HT-29 (cell line): ENCODE results near the gene TOR1AIP1. TPM values are rescaled to one million over a fixed set of nuclear protein-coding genes. Genes with fewer than 3 reads are reported as not detected.
A peak's percentile ranks its signal among the peaks of the same experiment; 100 is the strongest.

Experiments
- DNase-seq: peaks from one replicate; pipeline ENCODE4 v3.0.0-alpha.2; 2015; ENCODE audit warnings: low spot score
- total RNA-seq: library from RNA; depleted of rRNA; stranded (reverse); fragments of >200 nt; shearing (Covaris generic); gene quantifications from 2 replicates; pipeline ENCODE4 v1.2.3, GENCODE V29; 2014

TOR1AIP1 gene
- total RNA-seq, 1 experiment from 2014 or later: 14.8 TPM

GRCh38 chr1:179879797-179880196 is 2.3 kb upstream of the TOR1AIP1 start:
- no peak for DNase-seq

DNA sequence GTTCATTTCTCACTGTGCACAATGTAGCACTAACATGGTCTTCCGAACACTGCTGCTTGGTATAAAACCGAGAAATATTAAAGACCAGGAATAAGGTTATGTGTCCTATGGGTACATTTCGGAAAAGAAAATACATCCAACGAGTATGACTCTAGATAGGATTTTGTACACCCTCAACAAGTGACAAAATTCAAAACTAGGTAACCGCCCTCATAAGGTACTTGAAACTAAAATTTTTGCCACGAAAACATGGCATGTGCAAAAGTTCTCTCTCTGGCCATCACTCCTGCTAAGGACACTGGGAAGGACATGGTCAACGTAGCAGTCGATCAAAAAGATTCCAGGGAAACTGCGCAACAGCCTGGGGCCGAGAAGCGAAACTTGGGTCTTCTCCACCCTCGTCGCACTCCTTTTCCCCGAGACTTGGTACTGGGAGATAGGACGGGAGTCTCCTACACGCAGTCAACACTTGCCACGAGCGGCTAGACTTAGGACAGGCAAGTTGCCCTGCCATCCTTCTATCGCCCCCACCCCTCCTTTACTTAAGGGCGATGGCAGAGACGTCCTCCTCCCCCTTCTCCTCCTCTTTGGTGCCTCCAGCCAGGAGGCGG is 338 bp upstream of the TOR1AIP1 start:
- peak; percentile 82 for DNase-seq

- peak; percentile 30 for DNase-seq
Observed at GRCh38 chr1:179883040-179883744, 1.1 kb downstream of the TOR1AIP1 start.

GRCh38 chr1:179883745-179884138 is 1.7 kb downstream of the TOR1AIP1 start:
- peak; percentile 38 for DNase-seq

- no peak for DNase-seq
Observed at GRCh38 chr1:179888071-179888470, 6.0 kb downstream of the TOR1AIP1 start.

GRCh38 chr1:179889589-179889988 is 7.5 kb downstream of the TOR1AIP1 start:
- DNase-seq: no peak

GRCh38 chr1:179910934-179911333 is 28.8 kb downstream of the TOR1AIP1 start:
- DNase-seq: no peak

DNA sequence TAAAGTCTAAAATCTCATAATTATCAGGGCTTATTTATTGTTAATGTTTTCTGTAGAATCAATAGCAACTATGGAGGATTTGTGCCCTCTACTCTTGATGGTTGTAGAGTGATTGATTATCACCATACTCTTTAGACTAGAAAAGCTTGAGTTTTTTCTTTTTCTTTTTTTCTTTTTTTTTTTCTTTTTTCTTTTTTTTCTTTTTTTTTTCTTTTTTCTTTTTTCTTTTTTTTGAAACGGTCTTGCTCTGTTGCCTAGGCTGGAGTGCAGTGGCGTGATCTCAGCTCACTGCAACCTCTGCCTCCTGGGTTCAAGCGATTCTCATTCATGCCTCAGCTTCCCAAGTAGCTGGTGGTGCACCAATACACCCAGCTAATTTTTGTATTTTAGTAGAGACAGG is 29.7 kb downstream of the TOR1AIP1 start:
- DNase-seq: no peak

GRCh38 chr1:179917601-179918429 is 35.7 kb downstream of the TOR1AIP1 start:
- DNase-seq: no peak

- DNase-seq: no peak
Observed at GRCh38 chr1:179921472-179921871, 39.4 kb downstream of the TOR1AIP1 start.

DNA sequence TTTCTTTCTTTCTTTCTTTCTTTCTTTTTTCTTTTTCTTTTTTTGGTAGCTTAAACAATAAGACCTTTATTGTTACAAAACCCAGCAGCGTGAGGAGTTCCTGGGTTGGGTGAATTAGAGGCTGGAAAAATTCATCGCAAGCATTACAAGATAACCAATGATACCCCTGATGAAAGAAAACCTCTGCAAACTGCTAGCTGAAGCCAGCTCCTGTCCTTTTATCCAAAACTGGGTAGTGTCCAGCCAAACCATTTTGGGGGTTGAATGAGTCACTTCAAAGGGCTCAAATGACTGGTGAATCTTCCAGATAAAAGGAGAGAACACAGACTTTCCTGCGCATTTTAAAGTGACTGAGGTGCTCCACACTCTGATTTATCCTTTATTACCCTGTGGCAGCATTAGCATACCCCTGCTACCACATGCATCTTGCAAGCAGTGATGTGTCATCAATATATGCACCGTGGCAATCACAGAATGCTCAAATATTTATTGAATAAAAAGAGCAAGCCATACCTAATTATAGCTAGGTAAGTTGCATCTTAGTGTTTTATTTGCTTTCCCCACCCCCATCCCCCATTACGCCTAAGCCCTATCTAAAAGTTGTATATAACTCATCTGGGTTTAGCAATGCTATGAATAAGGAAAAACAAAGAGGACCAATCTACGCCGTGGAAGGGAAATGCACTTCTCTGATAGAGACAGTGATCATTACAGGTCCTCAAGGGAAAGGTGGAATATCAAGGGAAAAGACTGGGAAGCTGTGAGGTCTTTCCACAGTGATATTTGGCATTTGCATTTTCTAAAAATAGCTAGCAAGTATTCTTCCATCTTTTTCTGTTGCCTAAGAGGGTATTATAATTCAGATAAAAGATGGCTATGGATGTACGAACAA is 40.1 kb downstream of the TOR1AIP1 start:
- DNase-seq: no peak

- no peak for DNase-seq
Observed at GRCh38 chr1:179923029-179923428, 40.9 kb downstream of the TOR1AIP1 start.

DNA sequence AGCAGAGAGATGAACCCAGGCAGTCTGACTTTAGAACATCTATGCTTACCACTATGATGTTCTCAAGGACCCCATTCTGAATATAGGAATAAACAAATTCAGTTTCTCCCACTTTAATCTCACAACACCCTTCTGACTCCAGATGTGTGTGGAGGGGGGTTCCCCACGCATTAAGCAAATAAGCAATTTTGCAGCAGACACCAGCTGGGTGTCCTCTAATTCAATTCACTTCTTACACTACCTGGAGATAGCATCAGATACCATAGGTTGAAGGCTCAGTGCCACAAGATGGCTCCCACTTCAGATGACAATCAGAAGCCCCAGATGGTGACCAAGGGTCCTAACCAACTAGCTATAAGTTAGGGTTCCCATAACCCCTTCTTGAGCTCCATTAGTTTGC is 42.2 kb downstream of the TOR1AIP1 start:
- DNase-seq: no peak

DNA sequence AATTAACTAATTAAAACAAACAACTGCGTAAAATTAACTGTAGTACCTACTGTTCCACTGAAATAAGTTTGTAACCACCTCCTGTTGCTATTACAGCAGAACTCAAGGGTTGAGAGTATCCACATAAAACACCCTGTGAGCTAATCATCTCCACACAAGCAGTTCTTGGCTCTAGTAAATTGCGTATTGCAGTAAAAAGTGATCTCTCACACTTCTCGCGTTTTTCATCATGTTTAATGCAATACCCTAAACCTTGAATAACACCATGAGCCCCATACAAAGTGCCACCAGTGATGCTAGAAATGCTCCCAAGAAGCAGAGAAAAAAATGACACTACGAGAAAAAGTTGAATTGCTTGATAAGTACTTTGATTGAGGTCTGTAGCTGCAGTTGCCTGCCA is 43.2 kb downstream of the TOR1AIP1 start:
- DNase-seq: no peak

DNA sequence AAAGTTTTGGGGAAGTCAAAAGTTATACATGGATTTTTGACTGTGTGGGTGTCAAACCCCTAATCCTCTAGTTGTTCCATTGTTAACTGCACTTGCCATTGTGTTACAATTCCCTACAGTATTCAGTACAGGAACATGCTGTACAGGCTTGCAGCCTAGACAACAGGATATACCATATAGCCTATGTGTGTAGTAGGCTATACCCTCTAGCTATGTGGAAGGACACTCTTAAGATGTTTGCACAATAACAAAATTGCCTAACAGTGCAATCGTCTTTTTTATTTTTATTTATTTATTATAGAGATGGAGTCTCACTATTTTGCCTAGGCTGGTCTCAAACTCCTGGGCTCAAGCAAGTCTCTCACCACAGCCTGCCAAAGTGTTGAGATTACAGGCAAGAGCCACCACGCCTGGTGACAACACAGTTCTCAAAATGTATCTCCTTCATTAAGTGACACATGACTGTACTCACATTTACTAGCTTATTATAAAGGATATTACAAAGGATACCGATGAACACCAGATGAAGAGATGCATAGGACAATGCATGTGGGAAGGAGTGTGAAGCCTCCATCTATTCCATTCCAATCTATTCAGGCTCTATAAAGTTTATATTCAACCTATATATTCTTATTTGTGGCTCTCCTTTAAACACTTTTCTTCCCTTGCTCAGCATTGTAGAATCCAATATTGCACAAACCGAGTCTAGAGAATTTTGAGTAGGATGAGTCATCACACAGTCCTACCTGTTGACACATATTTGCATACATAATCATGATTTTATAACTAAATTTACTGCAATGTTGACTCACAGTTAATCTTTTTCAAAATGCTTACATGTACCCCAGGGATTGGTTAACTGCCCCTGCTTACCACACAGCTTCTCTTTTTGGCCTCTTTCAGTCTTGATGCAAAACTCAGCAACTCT is 44.1 kb downstream of the TOR1AIP1 start:
- DNase-seq: no peak

DNA sequence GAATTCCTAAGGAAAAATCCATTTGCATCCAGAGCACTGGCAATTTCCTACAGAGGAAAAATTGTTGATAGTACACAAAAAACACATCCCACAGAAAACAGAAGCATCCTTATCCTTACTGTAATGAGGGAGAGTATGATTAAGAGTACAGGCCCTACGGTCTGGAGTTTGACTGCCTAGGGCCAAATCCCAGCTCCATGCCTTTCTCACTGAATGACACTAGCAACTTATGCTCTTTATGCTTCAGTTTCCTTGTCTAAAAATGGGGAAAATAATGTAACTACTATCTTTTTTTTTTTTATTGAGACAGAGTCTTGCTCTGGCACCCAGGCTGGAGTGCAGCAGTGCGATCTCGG is 44.7 kb downstream of the TOR1AIP1 start:
- no peak for DNase-seq

DNA sequence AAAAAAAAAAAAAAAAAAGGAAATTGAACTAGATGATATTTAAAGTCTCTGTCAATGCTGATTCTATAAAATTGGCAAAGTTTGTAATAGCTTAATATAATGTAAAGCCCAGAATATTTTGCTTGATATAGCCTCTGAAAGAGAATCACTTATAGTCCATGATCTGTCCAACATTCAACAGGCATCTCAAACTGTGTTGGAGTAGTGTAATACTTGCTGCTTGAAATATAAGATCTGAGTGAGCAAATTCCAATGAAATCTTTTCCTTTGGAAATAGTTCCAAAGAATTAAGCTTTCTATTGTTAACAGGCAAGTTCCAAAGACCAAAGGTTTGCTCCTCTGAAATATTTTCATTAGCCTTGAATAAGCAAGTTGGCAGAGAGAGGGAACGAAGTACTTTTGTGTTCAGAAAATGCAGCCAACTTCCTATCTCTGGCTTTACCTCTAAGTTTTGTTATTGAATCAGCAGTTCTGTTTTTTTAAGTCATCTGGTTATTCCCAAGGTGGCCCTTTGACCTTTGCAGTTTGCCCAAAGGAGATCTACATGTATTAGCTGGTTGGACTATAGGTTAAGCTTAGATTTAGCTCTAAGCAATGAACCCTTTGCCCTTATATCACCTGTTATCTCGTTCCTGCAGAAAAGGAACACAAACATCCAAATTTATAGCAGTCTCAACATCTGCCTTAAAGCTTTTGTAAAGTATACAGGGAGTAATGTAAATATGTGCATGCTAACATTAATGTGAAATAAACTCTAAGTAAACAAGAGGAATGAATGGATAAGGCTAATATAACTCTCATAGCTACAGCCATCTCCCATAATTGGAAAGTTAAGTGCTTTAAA is 48.1 kb downstream of the TOR1AIP1 start:
- no peak for DNase-seq

DNA sequence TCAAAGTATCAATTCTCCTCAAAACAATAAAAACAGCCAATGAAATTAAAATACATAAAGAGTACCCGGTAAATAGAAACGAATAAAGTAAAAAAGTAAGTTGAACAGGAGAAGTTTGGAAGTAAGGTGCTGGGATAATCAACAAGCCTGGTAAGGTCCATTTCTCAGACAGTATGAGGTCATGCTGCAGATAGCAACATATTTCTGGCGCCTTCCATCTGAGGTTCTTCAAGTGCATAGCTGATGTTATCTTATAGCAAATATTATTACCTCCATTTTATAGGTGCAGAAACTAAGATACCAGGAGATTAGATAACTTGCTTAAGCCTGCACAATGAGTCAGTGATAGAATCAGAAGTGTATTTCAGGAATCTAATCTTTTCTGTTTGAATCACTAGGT is 48.8 kb downstream of the TOR1AIP1 start:
- DNase-seq: peak; percentile 7

DNA sequence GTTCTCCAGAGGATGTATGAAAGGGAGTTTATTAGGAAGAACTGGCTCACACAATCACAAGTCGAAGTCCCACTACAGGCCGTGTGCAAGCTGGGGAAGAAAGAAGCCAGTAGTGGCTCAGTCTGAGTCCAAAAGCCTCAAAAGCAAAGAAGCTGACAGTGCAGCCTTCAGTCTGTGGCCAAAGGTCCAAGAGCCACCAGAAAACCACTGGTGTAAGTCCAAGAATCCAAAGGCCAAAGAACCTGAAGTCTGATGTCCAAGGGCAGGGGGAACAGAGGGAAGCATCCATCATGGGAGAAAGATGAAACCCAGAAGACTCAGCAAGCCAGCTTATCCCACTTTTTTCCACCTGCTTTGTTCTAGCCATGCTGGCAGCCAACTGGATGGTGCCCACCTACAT is 51.1 kb downstream of the TOR1AIP1 start:
- no peak for DNase-seq
